Measurements from ENCODE around the gene OR6Y1. TPM values are rescaled to one million over a fixed set of nuclear protein-coding genes. Genes with fewer than 3 reads are reported as not detected.

Gene OR6Y1
- total RNA-seq, 1 donor, result not detected

DNA sequence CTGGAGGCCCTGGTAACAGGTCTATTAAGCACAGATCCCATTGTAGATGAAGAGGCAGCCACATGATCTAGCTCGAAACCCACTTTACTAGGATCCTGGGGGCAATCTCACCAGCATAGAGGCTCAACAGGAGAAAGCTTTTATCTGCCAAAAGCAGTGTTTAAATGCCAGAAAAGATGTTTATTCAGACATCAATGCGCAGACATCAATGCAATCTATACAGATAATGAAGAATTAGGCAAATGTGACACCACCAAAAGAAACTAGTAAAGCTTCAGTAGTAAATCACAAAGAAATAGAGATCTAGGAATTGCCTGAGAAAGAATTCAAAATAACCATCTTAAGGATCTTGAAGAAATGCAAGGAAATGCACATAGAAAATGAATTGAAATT, 32.5 kb downstream of the OR6Y1 start:
- no peaks in the 10 kb centered on the region for H3K79me2 ChIP-seq (ENCODE audit: insufficient read depth, low read length)
- no peaks in the 10 kb centered on the region for H3K36me3 ChIP-seq (ENCODE audit: insufficient read depth, low read length)
- no peaks in the 10 kb centered on the region for H3K4me1 ChIP-seq (ENCODE audit: insufficient read depth, low read length)
- DNase-seq (ENCODE audit: insufficient read length, low spot score, missing footprints), result no peak
- no peaks in the 10 kb centered on the region for H3K9me3 ChIP-seq (ENCODE audit: low read depth, low read length)
- TF ChIP-seq, protein P1, sequence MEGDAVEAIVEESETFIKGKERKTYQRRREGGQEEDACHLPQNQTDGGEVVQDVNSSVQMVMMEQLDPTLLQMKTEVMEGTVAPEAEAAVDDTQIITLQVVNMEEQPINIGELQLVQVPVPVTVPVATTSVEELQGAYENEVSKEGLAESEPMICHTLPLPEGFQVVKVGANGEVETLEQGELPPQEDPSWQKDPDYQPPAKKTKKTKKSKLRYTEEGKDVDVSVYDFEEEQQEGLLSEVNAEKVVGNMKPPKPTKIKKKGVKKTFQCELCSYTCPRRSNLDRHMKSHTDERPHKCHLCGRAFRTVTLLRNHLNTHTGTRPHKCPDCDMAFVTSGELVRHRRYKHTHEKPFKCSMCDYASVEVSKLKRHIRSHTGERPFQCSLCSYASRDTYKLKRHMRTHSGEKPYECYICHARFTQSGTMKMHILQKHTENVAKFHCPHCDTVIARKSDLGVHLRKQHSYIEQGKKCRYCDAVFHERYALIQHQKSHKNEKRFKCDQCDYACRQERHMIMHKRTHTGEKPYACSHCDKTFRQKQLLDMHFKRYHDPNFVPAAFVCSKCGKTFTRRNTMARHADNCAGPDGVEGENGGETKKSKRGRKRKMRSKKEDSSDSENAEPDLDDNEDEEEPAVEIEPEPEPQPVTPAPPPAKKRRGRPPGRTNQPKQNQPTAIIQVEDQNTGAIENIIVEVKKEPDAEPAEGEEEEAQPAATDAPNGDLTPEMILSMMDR (IDR thresholded peaks at IDR 0.05; ENCODE audit: extremely low read depth, low read depth, low read length), result no peak
- H4K20me1 ChIP-seq (ENCODE audit: insufficient read depth, low read length), result no peaks in the 10 kb centered on the region
- no peaks in the 10 kb centered on the region for H3K27me3 ChIP-seq (ENCODE audit: insufficient read depth, low read length)
- H2AFZ ChIP-seq (ENCODE audit: low read length), result no peak overlapping the region
- H3K27ac ChIP-seq (ENCODE audit: low read depth, low read length), result no peak overlapping the region
- no peak overlapping the region for H3K4me3 ChIP-seq (ENCODE audit: insufficient read depth, low read length)
- H3K4me2 ChIP-seq (ENCODE audit: insufficient read depth, low read length), result no peak overlapping the region

DNA sequence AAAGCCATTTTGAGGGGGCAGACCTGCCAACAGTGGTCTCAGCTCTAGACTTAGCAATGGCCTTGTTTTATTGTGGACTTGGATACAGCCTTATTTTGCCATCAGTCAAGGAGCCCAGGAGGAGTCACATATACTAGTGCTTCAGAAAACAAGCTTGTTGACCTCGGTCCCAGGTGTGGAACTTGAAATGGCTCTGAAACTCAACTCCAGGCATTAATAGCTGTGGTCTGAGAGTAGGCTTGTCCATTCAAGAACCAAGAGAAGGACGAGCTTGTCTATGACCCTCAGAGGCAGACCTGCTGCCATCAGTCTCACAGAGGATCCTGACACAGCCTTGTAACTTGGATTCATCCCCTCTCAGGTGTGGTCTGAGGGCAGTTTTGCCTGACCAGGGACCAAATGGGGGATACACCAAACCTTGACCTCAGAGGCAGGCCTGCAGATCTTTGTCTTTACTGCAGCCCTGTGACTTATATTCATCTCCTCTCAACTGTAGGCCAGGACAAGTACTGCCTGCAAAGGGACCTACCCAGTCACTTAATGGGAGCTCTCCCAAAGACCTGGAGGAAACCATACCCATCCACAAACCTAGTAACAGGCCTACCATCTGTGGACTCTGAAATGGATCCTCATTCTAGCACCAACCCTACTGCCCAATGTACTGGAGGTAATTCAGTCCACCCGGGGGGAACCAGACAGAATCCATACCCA, 33.1 kb downstream of the OR6Y1 start:
- H3K27me3 ChIP-seq (ENCODE audit: insufficient read depth, low read length), result no peaks in the 10 kb centered on the region
- no peaks in the 10 kb centered on the region for H3K79me2 ChIP-seq (ENCODE audit: insufficient read depth, low read length)
- no peaks in the 10 kb centered on the region for H3K36me3 ChIP-seq (ENCODE audit: insufficient read depth, low read length)
- H3K9me3 ChIP-seq (ENCODE audit: low read depth, low read length), result no peaks in the 10 kb centered on the region
- DNase-seq (ENCODE audit: insufficient read length, low spot score, missing footprints), result peak; percentile 21
- no peak overlapping the region for H2AFZ ChIP-seq (ENCODE audit: low read length)
- TF ChIP-seq, protein P1 (IDR thresholded peaks at IDR 0.05; ENCODE audit: extremely low read depth, low read depth, low read length), result no peak
- H4K20me1 ChIP-seq (ENCODE audit: insufficient read depth, low read length), result no peaks in the 10 kb centered on the region
- no peak overlapping the region for H3K4me2 ChIP-seq (ENCODE audit: insufficient read depth, low read length)
- H3K4me1 ChIP-seq (ENCODE audit: insufficient read depth, low read length), result no peaks in the 10 kb centered on the region
- no peak overlapping the region for H3K27ac ChIP-seq (ENCODE audit: low read depth, low read length)
- no peak overlapping the region for H3K4me3 ChIP-seq (ENCODE audit: insufficient read depth, low read length)

DNA sequence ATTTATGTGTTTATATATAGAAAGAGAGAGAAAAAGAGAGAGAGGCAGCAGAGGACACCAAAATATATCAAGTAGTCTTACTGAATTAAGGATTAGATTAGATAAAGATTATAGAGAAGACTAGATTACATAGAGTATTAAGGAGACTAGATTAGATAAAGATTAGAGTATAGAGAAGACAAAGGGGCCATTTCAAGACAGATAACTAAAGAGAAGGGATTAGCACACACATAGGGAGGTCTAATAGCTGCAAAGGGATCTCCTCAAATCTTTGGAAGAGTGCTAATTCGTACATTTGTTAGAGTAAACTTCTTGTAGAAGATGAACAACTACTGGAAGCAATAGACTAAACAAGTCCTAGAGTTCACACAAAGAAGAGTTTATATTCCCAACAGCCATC, 34.2 kb downstream of the OR6Y1 start:
- H3K27me3 ChIP-seq (ENCODE audit: insufficient read depth, low read length), result no peaks in the 10 kb centered on the region
- peak; percentile 50 for DNase-seq (ENCODE audit: insufficient read length, low spot score, missing footprints)
- H3K4me3 ChIP-seq (ENCODE audit: insufficient read depth, low read length), result no peak overlapping the region
- H3K4me2 ChIP-seq (ENCODE audit: insufficient read depth, low read length), result no peak overlapping the region
- H3K9me3 ChIP-seq (ENCODE audit: low read depth, low read length), result no peaks in the 10 kb centered on the region
- no peak overlapping the region for H3K27ac ChIP-seq (ENCODE audit: low read depth, low read length)
- H4K20me1 ChIP-seq (ENCODE audit: insufficient read depth, low read length), result no peaks in the 10 kb centered on the region
- H3K79me2 ChIP-seq (ENCODE audit: insufficient read depth, low read length), result no peaks in the 10 kb centered on the region
- H3K4me1 ChIP-seq (ENCODE audit: insufficient read depth, low read length), result no peaks in the 10 kb centered on the region
- H3K36me3 ChIP-seq (ENCODE audit: insufficient read depth, low read length), result no peaks in the 10 kb centered on the region
- TF ChIP-seq, protein P1 (IDR thresholded peaks at IDR 0.05; ENCODE audit: extremely low read depth, low read depth, low read length), result no peak
- no peak overlapping the region for H2AFZ ChIP-seq (ENCODE audit: low read length)

DNA sequence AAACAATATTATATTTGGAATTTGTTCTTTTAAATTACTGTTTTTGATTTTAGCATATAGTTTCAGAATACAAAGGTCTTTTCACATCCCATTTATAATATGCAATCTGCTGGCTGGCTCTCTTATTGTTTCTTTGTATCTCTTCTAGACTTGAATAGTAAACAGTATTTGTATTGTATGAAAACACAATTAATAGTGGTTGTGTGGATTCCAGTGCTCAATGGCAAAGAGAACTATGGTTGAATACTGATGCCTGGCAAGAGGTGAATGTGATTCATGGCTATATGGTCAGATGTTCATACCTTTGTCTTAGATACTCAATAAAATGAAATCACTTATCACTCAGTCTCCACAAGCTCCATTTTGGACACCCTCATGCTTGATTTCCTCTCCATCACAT, 37.2 kb downstream of the OR6Y1 start:
- Histone ChIP-seq H3K4me2 (ENCODE audit: insufficient read depth, low read length) (no peak overlapping the region), H3K4me1 (ENCODE audit: insufficient read depth, low read length) (no peaks in the 10 kb centered on the region), H3K4me3 (ENCODE audit: insufficient read depth, low read length) (no peak overlapping the region), H2AFZ (ENCODE audit: low read length) (no peak overlapping the region), H3K9me3 (ENCODE audit: low read depth, low read length) (no peaks in the 10 kb centered on the region), H3K79me2 (ENCODE audit: insufficient read depth, low read length) (no peaks in the 10 kb centered on the region), H4K20me1 (ENCODE audit: insufficient read depth, low read length) (no peaks in the 10 kb centered on the region), H3K36me3 (ENCODE audit: insufficient read depth, low read length) (no peaks in the 10 kb centered on the region), H3K27ac (ENCODE audit: low read depth, low read length) (no peak overlapping the region), H3K27me3 (ENCODE audit: insufficient read depth, low read length) (no peaks in the 10 kb centered on the region)
- no peak for DNase-seq (ENCODE audit: insufficient read length, low spot score, missing footprints)
- TF ChIP-seq, protein P1 (IDR thresholded peaks at IDR 0.05; ENCODE audit: extremely low read depth, low read depth, low read length), result no peak
